Measurements from ENCODE around the gene MR1. TPM values are rescaled to one million over a fixed set of nuclear protein-coding genes. Genes with fewer than 3 reads are reported as not detected.

The MR1 gene
- total and polyA plus RNA-seq, 9 of the 15 experiments (the other 6 are each of a cell fraction or from before 2014, with no cell fraction given): 9.7 to 21.7 (median 15.6) TPM

DNA sequence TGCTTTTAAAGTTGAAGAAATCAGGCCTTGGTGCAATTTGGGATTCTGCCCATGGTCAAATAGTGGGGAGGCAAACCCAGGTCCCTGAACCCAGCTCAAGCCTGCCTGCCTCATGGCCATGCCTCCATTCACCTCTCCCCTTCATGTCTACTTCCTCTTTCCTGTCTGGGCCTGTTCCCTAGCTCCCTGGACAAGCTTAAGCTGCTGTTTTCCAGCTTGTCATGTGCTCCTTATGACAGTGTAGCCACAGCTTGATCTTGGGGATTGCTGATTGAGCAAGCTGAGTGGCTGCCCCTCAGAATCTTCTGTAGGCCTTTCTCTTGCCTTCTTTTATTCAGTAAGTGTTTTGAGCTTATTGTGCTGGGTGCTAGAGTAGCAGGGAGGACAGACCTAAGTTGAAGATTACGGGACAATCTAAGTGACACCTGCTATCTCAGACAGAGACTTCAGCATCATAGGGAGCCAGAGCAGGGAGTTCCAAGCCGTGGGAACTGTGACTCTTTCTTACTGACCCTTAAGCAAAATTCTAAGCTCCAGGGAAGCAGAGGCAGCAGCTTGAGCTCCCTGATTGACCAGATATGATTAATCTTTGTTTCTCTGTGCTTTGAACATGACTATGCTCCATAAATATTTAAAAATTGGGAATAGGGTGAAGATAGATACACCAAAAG is 520 bp upstream of the MR1 start (continued):
- TF ChIP-seq, protein P1, sequence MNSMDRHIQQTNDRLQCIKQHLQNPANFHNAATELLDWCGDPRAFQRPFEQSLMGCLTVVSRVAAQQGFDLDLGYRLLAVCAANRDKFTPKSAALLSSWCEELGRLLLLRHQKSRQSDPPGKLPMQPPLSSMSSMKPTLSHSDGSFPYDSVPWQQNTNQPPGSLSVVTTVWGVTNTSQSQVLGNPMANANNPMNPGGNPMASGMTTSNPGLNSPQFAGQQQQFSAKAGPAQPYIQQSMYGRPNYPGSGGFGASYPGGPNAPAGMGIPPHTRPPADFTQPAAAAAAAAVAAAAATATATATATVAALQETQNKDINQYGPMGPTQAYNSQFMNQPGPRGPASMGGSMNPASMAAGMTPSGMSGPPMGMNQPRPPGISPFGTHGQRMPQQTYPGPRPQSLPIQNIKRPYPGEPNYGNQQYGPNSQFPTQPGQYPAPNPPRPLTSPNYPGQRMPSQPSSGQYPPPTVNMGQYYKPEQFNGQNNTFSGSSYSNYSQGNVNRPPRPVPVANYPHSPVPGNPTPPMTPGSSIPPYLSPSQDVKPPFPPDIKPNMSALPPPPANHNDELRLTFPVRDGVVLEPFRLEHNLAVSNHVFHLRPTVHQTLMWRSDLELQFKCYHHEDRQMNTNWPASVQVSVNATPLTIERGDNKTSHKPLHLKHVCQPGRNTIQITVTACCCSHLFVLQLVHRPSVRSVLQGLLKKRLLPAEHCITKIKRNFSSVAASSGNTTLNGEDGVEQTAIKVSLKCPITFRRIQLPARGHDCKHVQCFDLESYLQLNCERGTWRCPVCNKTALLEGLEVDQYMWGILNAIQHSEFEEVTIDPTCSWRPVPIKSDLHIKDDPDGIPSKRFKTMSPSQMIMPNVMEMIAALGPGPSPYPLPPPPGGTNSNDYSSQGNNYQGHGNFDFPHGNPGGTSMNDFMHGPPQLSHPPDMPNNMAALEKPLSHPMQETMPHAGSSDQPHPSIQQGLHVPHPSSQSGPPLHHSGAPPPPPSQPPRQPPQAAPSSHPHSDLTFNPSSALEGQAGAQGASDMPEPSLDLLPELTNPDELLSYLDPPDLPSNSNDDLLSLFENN (IDR thresholded peaks at IDR 0.05; ENCODE audit: low read depth in 2 of 2, low read length in 2 of 2): no peak
- TF ChIP-seq GTF2A2 (tag; IDR thresholded peaks at IDR 0.05) (peak; percentile 69; the same call in 1 of the 2 replicates), JUND (IDR thresholded peaks at IDR 0.05; ENCODE audit: borderline replicate concordance, low read depth, low read length) (0 out of 2 replicates have a peak, but pooled peaks have one; percentile 16), JUND (tag; IDR thresholded peaks at IDR 0.05; ENCODE audit: borderline replicate concordance, low read depth, low read length) (peak; percentile 79; the same call in 2 of the 3 replicates), ETS2 (tag; IDR thresholded peaks at IDR 0.05; ENCODE audit: borderline replicate concordance, poor library complexity, severe bottlenecking) (no peak), FOXM1 (IDR thresholded peaks at IDR 0.05; ENCODE audit: low read depth) (no peak), FOXM1 (CRISPR knock-in tag; IDR thresholded peaks at IDR 0.05; ENCODE audit: low read depth) (peak; percentile 84; the same call in 1 of the 2 replicates), ZBTB17 (CRISPR knock-in tag; IDR thresholded peaks at IDR 0.05) (peak; percentile 76; the same call in 1 of the 2 replicates), POLR2AphosphoS2 (IDR thresholded peaks at IDR 0.05; ENCODE audit: low read length) (no peak), MAFK (IDR thresholded peaks at IDR 0.05; ENCODE audit: low read length) (peak; percentile 2; the same call in 1 of the 2 replicates), DDX20 (tag; IDR thresholded peaks at IDR 0.05; ENCODE audit: low read depth) (peak; percentile 24; the same call in 1 of the 2 replicates), FOS (IDR thresholded peaks at IDR 0.05; ENCODE audit: extremely low read depth, insufficient read length) (no peak), ZNF79 (CRISPR knock-in tag; IDR thresholded peaks at IDR 0.05; ENCODE audit: low read depth) (peak; percentile 43), ATF7 (IDR thresholded peaks at IDR 0.05) (no peak)
- TF ChIP-seq, protein P2, sequence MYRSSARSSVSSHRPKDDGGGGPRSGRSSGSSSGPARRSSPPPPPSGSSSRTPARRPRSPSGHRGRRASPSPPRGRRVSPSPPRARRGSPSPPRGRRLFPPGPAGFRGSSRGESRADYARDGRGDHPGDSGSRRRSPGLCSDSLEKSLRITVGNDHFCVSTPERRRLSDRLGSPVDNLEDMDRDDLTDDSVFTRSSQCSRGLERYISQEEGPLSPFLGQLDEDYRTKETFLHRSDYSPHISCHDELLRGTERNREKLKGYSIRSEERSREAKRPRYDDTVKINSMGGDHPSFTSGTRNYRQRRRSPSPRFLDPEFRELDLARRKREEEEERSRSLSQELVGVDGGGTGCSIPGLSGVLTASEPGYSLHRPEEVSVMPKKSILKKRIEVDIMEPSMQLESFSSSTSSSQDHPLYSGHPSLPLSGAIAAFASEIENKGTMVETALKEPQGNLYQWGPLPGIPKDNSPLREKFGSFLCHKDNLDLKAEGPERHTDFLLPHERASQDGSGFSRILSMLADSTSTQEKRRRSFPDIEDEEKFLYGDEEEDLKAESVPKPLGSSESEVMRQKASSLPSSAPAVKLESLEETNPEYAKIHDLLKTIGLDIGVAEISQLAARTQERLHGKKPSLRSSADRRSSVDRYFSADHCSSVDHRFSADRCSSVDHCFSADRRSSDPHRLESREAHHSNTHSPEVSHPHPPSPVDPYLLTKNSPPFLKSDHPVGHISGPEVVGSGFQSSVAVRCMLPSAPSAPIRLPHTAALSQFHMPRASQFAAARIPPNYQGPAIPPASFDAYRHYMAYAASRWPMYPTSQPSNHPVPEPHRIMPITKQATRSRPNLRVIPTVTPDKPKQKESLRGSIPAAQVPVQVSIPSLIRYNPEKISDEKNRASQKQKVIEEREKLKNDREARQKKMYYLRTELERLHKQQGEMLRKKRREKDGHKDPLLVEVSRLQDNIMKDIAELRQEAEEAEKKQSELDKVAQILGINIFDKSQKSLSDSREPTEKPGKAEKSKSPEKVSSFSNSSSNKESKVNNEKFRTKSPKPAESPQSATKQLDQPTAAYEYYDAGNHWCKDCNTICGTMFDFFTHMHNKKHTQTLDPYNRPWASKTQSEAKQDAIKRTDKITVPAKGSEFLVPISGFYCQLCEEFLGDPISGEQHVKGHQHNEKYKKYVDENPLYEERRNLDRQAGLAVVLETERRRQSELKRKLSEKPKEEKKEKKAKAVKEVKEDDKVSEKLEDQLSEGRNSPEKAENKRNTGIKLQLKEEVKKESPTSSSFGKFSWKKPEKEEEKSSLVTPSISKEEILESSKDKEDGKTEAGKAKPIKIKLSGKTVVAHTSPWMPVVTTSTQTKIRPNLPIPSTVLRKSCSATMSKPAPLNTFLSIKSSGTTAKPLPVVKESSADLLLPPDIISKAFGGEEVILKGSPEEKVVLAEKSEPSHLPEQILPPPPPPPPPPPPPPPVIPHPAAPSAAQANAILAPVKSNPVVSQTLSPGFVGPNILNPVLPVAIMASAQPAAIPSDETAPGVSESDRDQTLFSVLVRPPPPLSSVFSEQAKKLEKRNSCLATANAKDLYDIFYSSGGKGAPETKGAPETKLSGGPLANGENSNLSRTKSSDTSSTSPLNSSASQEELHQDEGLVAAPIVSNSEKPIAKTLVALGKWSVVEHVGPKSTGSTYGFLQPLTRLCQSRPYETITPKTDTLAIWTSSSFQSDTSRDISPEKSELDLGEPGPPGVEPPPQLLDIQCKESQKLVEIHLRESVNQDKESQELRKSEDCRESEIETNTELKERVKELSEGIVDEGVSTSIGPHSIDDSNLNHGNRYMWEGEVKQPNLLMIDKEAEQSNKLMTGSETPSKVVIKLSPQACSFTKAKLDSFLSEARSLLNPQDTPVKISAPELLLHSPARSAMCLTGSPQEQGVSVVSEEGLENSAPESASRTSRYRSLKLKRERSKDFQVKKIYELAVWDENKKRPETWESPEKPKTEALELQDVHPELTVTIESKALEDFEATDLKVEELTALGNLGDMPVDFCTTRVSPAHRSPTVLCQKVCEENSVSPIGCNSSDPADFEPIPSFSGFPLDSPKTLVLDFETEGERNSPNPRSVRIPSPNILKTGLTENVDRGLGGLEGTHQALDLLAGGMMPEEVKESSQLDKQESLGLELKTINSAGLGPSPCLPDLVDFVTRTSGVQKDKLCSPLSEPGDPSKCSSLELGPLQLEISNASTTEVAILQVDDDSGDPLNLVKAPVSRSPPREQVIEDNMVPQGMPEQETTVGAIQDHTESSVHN (IDR thresholded peaks at IDR 0.05; ENCODE audit: borderline replicate concordance in 1 of 2, low read depth in 1 of 2): peak in 1 of 2 experiments; percentile 51; a peak in 1 of 4 replicates
